ENCODE measurements around the gene SLC25A13. TPM values are rescaled to one million over a fixed set of nuclear protein-coding genes. Genes with fewer than 3 reads are reported as not detected.

The SLC25A13 gene
- total and polyA plus RNA-seq, 9 of the 15 experiments (the other 6 are each of a cell fraction or from before 2014, with no cell fraction given), result 21.4 to 80.2 (median 58.7) TPM

DNA sequence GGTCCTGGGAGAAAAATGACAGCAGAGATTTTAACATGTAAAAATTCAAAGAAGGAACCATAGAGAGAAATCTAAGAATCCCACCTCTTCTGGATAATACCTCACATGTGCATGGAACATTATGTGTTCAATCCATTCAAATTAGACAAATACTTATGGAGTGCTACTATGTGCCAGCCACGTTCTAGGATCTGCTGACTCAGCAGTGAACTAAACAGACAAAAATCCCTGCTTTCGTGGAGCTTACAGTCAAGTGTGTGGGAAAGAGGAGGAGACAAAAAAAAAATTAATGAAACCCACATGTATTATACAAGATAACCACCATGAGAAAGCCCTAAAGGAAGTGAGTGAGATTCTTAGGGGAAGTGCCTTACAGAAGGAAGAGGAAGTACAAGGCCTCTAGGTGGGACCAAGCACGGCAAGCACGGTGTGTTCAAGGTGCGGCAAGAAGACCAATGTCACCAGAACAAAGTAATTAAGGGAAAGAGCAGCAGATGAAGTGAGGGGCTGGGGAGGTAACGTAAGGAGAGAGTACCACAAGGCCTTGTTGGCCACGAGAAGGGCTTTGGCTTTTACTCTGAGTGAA lies 71.0 kb downstream of the SLC25A13 start:
- H3K27ac ChIP-seq (ENCODE audit: extremely low read depth, low read depth, low read length), result no peak overlapping the region
- H3K36me3 ChIP-seq (ENCODE audit: control insufficient read depth, insufficient read depth, low read length), result no peaks in the 10 kb centered on the region
- H4K20me1 ChIP-seq (replicated peaks; ENCODE audit: control insufficient read depth, insufficient read depth, low read length), result no peaks in the 10 kb centered on the region
- no peak overlapping the region for H3K9ac ChIP-seq (ENCODE audit: insufficient read depth in 1 of 2, low read depth in 2 of 2, low read length in 2 of 2)
- CTCF ChIA-PET (ENCODE audit: low intra/inter-chr PET ratio), result no interaction called here
- peaks cover 44% of the 10 kb centered on the region for H3K79me2 ChIP-seq (ENCODE audit: control insufficient read depth, insufficient read depth, low read length)
- no peaks in the 10 kb centered on the region for H3K27me3 ChIP-seq (ENCODE audit: control insufficient read depth in 2 of 2, insufficient read depth in 2 of 2, low read length in 2 of 2)
- POLR2A ChIA-PET, result no interaction called here
- no peak for FAIRE-seq
- H2AFZ ChIP-seq (ENCODE audit: low read depth, low read length), result no peak overlapping the region
- no TSS peak for BruUV-seq (replicated peaks)
- H3K4me2 ChIP-seq (ENCODE audit: insufficient read depth, low read length), result no peak overlapping the region
- no peak for DNase-seq (ENCODE audit: extremely low read depth in 1 of 4, low spot score in 3 of 4)
- H3K4me1 ChIP-seq (replicated peaks in 1 of 2; ENCODE audit: control insufficient read depth in 2 of 2, insufficient read depth in 2 of 2, low read length in 2 of 2), result peaks cover 11 to 23% of the 10 kb centered on the region in 2 experiments
- no peak overlapping the region for H3K4me3 ChIP-seq
- WGBS (ENCODE audit: insufficient coverage, low coverage, missing lambda C conversion rate), result 78% methylated on average over 7 of the region's 7 CpGs
- ATAC-seq, result no peak; the same call in 2 of the 3 replicates
- no peaks in the 10 kb centered on the region for H3K9me3 ChIP-seq (replicated peaks; ENCODE audit: control insufficient read depth, insufficient read depth, low read depth, low read length)
- intact Hi-C loops (cut with micrococcal nuclease), result no loop called here
- in situ Hi-C loops (cut with MboI), result no loop called here
- no peaks in the 10 kb centered on the region for H3K9me1 ChIP-seq (ENCODE audit: control insufficient read depth, insufficient read depth, low read length)
- no peak for TF ChIP-seq PPARD (CRISPR knock-in tag; IDR thresholded peaks at IDR 0.05)
- TF ChIP-seq MAFF (IDR thresholded peaks at IDR 0.05; ENCODE audit: low read length), result peak; percentile 98
- no peak for TF ChIP-seq KLF1 (tag; IDR thresholded peaks at IDR 0.05)
- no peak for TF ChIP-seq PTBP1 (IDR thresholded peaks at IDR 0.05; ENCODE audit: low read depth, low read length)
- TF ChIP-seq CCNT2 (IDR thresholded peaks at IDR 0.05; ENCODE audit: borderline replicate concordance, extremely low read depth, insufficient read length, low read depth, low read length), result no peak
- peak in 1 of 2 experiments; percentile 29; a peak in 1 of 4 replicates for TF ChIP-seq TRIM24 (IDR thresholded peaks at IDR 0.05)
- TF ChIP-seq, protein P1, sequence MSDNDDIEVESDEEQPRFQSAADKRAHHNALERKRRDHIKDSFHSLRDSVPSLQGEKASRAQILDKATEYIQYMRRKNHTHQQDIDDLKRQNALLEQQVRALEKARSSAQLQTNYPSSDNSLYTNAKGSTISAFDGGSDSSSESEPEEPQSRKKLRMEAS (CRISPR knock-in tag; IDR thresholded peaks at IDR 0.05), result no peak
- no peak for TF ChIP-seq FOS (IDR thresholded peaks at IDR 0.05; ENCODE audit: extremely low read depth, insufficient read length)
- peak; percentile 98 for TF ChIP-seq ZNF316 (IDR thresholded peaks at IDR 0.05)
- TF ChIP-seq MAFK (IDR thresholded peaks at IDR 0.05; ENCODE audit: low read length), result peak; percentile 99
- TF ChIP-seq, protein P2, sequence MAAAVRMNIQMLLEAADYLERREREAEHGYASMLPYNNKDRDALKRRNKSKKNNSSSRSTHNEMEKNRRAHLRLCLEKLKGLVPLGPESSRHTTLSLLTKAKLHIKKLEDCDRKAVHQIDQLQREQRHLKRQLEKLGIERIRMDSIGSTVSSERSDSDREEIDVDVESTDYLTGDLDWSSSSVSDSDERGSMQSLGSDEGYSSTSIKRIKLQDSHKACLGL (CRISPR knock-in tag; IDR thresholded peaks at IDR 0.05; ENCODE audit: borderline replicate concordance, poor library complexity, severe bottlenecking), result no peak
- TF ChIP-seq TBP (optimal IDR thresholded peaks at IDR 0.05; ENCODE audit: low read depth, low read length), result no peak
- TF ChIP-seq, protein P3, sequence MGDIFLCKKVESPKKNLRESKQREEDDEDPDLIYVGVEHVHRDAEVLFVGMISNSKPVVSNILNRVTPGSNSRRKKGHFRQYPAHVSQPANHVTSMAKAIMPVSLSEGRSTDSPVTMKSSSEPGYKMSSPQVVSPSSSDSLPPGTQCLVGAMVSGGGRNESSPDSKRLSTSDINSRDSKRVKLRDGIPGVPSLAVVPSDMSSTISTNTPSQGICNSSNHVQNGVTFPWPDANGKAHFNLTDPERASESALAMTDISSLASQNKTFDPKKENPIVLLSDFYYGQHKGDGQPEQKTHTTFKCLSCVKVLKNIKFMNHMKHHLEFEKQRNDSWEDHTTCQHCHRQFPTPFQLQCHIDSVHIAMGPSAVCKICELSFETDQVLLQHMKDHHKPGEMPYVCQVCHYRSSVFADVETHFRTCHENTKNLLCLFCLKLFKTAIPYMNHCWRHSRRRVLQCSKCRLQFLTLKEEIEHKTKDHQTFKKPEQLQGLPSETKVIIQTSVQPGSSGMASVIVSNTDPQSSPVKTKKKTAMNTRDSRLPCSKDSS (IDR thresholded peaks at IDR 0.05; ENCODE audit: low read depth, partially characterized antibody), result no peak
- TF ChIP-seq, protein P4, sequence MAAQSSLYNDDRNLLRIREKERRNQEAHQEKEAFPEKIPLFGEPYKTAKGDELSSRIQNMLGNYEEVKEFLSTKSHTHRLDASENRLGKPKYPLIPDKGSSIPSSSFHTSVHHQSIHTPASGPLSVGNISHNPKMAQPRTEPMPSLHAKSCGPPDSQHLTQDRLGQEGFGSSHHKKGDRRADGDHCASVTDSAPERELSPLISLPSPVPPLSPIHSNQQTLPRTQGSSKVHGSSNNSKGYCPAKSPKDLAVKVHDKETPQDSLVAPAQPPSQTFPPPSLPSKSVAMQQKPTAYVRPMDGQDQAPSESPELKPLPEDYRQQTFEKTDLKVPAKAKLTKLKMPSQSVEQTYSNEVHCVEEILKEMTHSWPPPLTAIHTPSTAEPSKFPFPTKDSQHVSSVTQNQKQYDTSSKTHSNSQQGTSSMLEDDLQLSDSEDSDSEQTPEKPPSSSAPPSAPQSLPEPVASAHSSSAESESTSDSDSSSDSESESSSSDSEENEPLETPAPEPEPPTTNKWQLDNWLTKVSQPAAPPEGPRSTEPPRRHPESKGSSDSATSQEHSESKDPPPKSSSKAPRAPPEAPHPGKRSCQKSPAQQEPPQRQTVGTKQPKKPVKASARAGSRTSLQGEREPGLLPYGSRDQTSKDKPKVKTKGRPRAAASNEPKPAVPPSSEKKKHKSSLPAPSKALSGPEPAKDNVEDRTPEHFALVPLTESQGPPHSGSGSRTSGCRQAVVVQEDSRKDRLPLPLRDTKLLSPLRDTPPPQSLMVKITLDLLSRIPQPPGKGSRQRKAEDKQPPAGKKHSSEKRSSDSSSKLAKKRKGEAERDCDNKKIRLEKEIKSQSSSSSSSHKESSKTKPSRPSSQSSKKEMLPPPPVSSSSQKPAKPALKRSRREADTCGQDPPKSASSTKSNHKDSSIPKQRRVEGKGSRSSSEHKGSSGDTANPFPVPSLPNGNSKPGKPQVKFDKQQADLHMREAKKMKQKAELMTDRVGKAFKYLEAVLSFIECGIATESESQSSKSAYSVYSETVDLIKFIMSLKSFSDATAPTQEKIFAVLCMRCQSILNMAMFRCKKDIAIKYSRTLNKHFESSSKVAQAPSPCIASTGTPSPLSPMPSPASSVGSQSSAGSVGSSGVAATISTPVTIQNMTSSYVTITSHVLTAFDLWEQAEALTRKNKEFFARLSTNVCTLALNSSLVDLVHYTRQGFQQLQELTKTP (IDR thresholded peaks at IDR 0.05; ENCODE audit: low read depth in 1 of 2, partially characterized antibody in 2 of 2), result no peak
- no peak for TF ChIP-seq CBX2 (IDR thresholded peaks at IDR 0.05; ENCODE audit: insufficient read depth, low read length, poor library complexity, severe bottlenecking)
- TF ChIP-seq HCFC1 (IDR thresholded peaks at IDR 0.05; ENCODE audit: low read depth, low read length), result no peak
- peak; percentile 94 for TF ChIP-seq C11orf30 (IDR thresholded peaks at IDR 0.05; ENCODE audit: low read depth)
- TF ChIP-seq MAFG (tag; conservative IDR thresholded peaks at IDR 0.05), result peak; percentile 93

Measured in K562 (cell line).